Gastrocnemius medialis (tissue), 4 donors: Measurements from ENCODE around the gene STX8.

Experiments
- CTCF ChIP-seq, 5 experiments: fragments of 450-650 bp in 3 of 5; fragments of 200-600 bp in 2 of 5; sonication (generic) in 2 of 5; IDR thresholded peaks in 4 of 5; conservative IDR thresholded peaks in 1 of 5; 1 replicate in 4 of 5; 2 replicates in 1 of 5; pipeline ENCODE4 v1.5.1; 2016 to 2019; ENCODE audit warnings: antibody characterized with exemption in 5 of 5, mild to moderate bottlenecking in 3 of 5, moderate library complexity in 3 of 5
- POLR2A ChIP-seq, 2 donors: fragments of 450-650 bp; IDR thresholded peaks; one replicate each; pipeline ENCODE4 v1.6.1; 2017; ENCODE audit warnings: antibody characterized with exemption in 2 of 2, mild to moderate bottlenecking in 2 of 2, moderate library complexity in 2 of 2

GRCh38 chr17:9364837-9365430 lies 210.7 kb downstream of the STX8 start:
- TF ChIP-seq CTCF (IDR thresholded peaks at IDR 0.05 in 4 of 5, conservative IDR thresholded peaks at IDR 0.05 in 1 of 5) (no peak), POLR2A (IDR thresholded peaks at IDR 0.05) (no peak)
